ENCODE measurements around the gene METTL22.

GRCh38 chr16:8581831-8582580 is 39.5 kb upstream of the METTL22 start:
- TF ChIP-seq CTCF (conservative IDR thresholded peaks at IDR 0.05 in 1 of 2, IDR thresholded peaks at IDR 0.05 in 1 of 2; ENCODE audit: extremely low read depth in 1 of 2, insufficient read depth in 1 of 2, low read depth in 1 of 2, low read length in 2 of 2): no peak
- TF ChIP-seq EZH2 (IDR thresholded peaks at IDR 0.05; ENCODE audit: borderline replicate concordance, low read length): no peak
